ENCODE data around the gene CRIM1. TPM values are rescaled to one million over a fixed set of nuclear protein-coding genes. Genes with fewer than 3 reads are reported as not detected.

CRIM1 gene
- total RNA-seq, 1 donor from 2014 or later = 669 TPM

- DNase-seq (ENCODE audit: low read depth) = no peak
Observed at GRCh38 chr2:36553683-36554082, 198.1 kb downstream of the CRIM1 start.

- DNase-seq (ENCODE audit: low read depth) = no peak
Observed at GRCh38 chr2:36554531-36554930, 199.0 kb downstream of the CRIM1 start.

GRCh38 chr2:36555789-36556188 lies 200.2 kb downstream of the CRIM1 start:
- no peak for DNase-seq (ENCODE audit: low read depth)

GRCh38 chr2:36556842-36557241 lies 201.3 kb downstream of the CRIM1 start:
- no peak for DNase-seq (ENCODE audit: low read depth)

GRCh38 chr2:36559221-36559942 lies 203.8 kb downstream of the CRIM1 start:
- DNase-seq (ENCODE audit: low read depth) = no peak

- DNase-seq (ENCODE audit: low read depth) = no peak
Observed at GRCh38 chr2:36560726-36561125, 205.1 kb downstream of the CRIM1 start.

GRCh38 chr2:36561237-36561944 lies 205.8 kb downstream of the CRIM1 start:
- peak; percentile 97 for DNase-seq (ENCODE audit: low read depth)

GRCh38 chr2:36562240-36562639 lies 206.7 kb downstream of the CRIM1 start:
- peak; percentile 72 for DNase-seq (ENCODE audit: low read depth)

GRCh38 chr2:36562973-36563532 lies 207.5 kb downstream of the CRIM1 start:
- DNase-seq (ENCODE audit: low read depth) = peak; percentile 73

GRCh38 chr2:36564377-36564930 lies 208.9 kb downstream of the CRIM1 start:
- DNase-seq (ENCODE audit: low read depth) = no peak

GRCh38 chr2:36565712-36566111 lies 210.1 kb downstream of the CRIM1 start:
- DNase-seq (ENCODE audit: low read depth) = no peak

- DNase-seq (ENCODE audit: low read depth) = no peak
Observed at GRCh38 chr2:36566887-36567286, 211.3 kb downstream of the CRIM1 start.

- no peak for DNase-seq (ENCODE audit: low read depth)
Observed at GRCh38 chr2:36567711-36568408, 212.3 kb downstream of the CRIM1 start.

- peak; percentile 88 for DNase-seq (ENCODE audit: low read depth)
Observed at GRCh38 chr2:36568516-36569246, 213.1 kb downstream of the CRIM1 start.

GRCh38 chr2:36569267-36569856 lies 213.8 kb downstream of the CRIM1 start:
- DNase-seq (ENCODE audit: low read depth) = peak; percentile 38

GRCh38 chr2:36570416-36570815 lies 214.8 kb downstream of the CRIM1 start:
- no peak for DNase-seq (ENCODE audit: low read depth)

GRCh38 chr2:36572054-36572718 lies 216.6 kb downstream of the CRIM1 start:
- no peak for DNase-seq (ENCODE audit: low read depth)

- DNase-seq (ENCODE audit: low read depth) = no peak
Observed at GRCh38 chr2:36572719-36573059, 217.1 kb downstream of the CRIM1 start.

- no peak for DNase-seq (ENCODE audit: low read depth)
Observed at GRCh38 chr2:36573165-36573564, 217.6 kb downstream of the CRIM1 start.

- DNase-seq (ENCODE audit: low read depth) = no peak
Observed at GRCh38 chr2:36574560-36574959, 219.0 kb downstream of the CRIM1 start.

GRCh38 chr2:36577884-36578283 lies 222.3 kb downstream of the CRIM1 start:
- DNase-seq (ENCODE audit: low read depth) = no peak

All from renal cortical epithelial cell (primary cell).